H1 (cell line): Measurements from ENCODE around the gene SUCLG2. TPM values are rescaled to one million over a fixed set of nuclear protein-coding genes. Genes with fewer than 3 reads are reported as not detected.

Experiments used
- FOSL1 ChIP-seq: IDR thresholded peaks from 2 replicates; pipeline ENCODE4 v1.6.1; 2011; ENCODE audit warnings: mild to moderate bottlenecking, low read depth, low read length, moderate library complexity; ENCODE audit not compliant: insufficient read depth
- polyA plus RNA-seq, 7 experiments: library from polyadenylated mRNA; depleted of rRNA in 3 of 7; stranded (reverse) in 5 of 7; unstranded in 2 of 7; fragments of >200 nt in 5 of 7; fragments of 200-250 nt in 2 of 7; gene quantifications; 1 replicate in 5 of 7; 2 replicates in 1 of 7; 4 replicates in 1 of 7; pipeline versions ENCODE4 v1.2.1 to v1.2.3, GENCODE V29; 2011 to 2013; ENCODE audit warnings: missing spikeins in 2 of 7, mixed read lengths in 2 of 7
- total RNA-seq: library from RNA; stranded (reverse); fragmentation: NEBNext Ultra II Directional; extraction: Animal tissue kit (Norgen Biotek cat#: 25700); gene quantifications from 2 replicates; pipeline ENCODE4 v1.2.1, GENCODE V29; 2021

Gene SUCLG2
- total and polyA plus RNA-seq, 2 of the 8 experiments (the other 6 are each of a cell fraction or from before 2014, with no cell fraction given): 12.9 to 46.2 TPM

GRCh38 chr3:67472674-67473201 is 181.7 kb downstream of the SUCLG2 start (continued):
- no peak for TF ChIP-seq FOSL1
- TF ChIP-seq, all 59 proteins: peak for 0
